Body of pancreas (tissue), 4 donors: ENCODE measurements around the gene AGPAT3.

Experiments
- POLR2A ChIP-seq, 3 donors: fragments of 450-650 bp; IDR thresholded peaks; one replicate each; pipeline ENCODE4 v1.6.1; 2016; ENCODE audit warnings: antibody characterized with exemption in 3 of 3, mild to moderate bottlenecking in 2 of 3
- TF ChIP-seq, protein P1 (sequence below), 7 experiments: fragments of 450-650 bp in 4 of 7; fragments of 200-600 bp in 3 of 7; sonication (generic) in 3 of 7; IDR thresholded peaks; one replicate each; pipeline ENCODE4 v1.5.1; 2016 to 2019; ENCODE audit warnings: antibody characterized with exemption in 7 of 7

DNA sequence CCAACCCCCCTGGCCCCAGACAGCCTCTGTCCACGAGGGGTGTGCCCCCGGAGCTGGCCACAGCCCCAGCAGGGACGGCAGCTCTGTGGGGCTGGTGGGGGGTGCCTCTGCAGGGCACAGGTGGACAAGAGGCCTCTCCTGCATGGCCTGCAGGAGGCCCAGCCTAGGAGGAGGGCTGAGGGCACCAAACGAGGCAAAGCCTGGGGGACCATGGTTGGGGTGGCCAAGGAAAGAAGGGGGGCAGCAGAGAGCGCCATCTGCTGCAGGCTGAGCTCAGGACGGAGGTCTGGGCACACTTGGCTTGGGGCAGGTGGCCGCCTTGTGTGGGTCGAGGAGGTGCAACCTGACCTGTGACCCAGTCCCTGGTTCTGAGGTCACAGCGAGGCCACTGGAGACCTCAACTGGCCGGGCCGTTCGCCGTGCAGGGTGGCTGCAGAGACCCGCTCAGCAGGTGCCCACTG, 48.4 kb upstream of the AGPAT3 start:
- TF ChIP-seq, protein P1, sequence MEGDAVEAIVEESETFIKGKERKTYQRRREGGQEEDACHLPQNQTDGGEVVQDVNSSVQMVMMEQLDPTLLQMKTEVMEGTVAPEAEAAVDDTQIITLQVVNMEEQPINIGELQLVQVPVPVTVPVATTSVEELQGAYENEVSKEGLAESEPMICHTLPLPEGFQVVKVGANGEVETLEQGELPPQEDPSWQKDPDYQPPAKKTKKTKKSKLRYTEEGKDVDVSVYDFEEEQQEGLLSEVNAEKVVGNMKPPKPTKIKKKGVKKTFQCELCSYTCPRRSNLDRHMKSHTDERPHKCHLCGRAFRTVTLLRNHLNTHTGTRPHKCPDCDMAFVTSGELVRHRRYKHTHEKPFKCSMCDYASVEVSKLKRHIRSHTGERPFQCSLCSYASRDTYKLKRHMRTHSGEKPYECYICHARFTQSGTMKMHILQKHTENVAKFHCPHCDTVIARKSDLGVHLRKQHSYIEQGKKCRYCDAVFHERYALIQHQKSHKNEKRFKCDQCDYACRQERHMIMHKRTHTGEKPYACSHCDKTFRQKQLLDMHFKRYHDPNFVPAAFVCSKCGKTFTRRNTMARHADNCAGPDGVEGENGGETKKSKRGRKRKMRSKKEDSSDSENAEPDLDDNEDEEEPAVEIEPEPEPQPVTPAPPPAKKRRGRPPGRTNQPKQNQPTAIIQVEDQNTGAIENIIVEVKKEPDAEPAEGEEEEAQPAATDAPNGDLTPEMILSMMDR (IDR thresholded peaks at IDR 0.05): no peak
- no peak for TF ChIP-seq POLR2A (IDR thresholded peaks at IDR 0.05)
